Loucy (cell line): Measurements from ENCODE around the gene ZWINT.

Source experiments
- H2AFZ ChIP-seq: fragments of 200-600 bp; sonication (generic); 2 replicates; pipeline ENCODE4 v1.6.0; 2016; ENCODE audit warnings: antibody characterized with exemption, mild to moderate bottlenecking, low read length, moderate library complexity
- H3F3A ChIP-seq: fragments of 200-600 bp; 2 replicates; pipeline ENCODE4 v1.6.0; 2016; ENCODE audit warnings: antibody characterized with exemption, low read depth, mild to moderate bottlenecking
- H3K27me3 ChIP-seq: fragments of 200-600 bp; sonication (generic); 2 replicates; pipeline ENCODE4 v1.6.1; 2014; ENCODE audit warnings: low read length, mild to moderate bottlenecking; ENCODE audit not compliant: insufficient read depth, poor library complexity, severe bottlenecking
- H3K36me3 ChIP-seq: fragments of 200-600 bp; sonication (generic); 2 replicates; pipeline ENCODE4 v1.6.1; 2016; ENCODE audit warnings: low read length; ENCODE audit not compliant: insufficient read depth
- H3K4me1 ChIP-seq: fragments of 200-600 bp; sonication (generic); 2 replicates; pipeline ENCODE4 v1.5.1; 2014; ENCODE audit warnings: low read length, mild to moderate bottlenecking; ENCODE audit not compliant: insufficient read depth, poor library complexity, severe bottlenecking
- H3K4me2 ChIP-seq: fragments of 200-600 bp; sonication (generic); 2 replicates; pipeline ENCODE4 v1.6.0; 2014; ENCODE audit warnings: antibody characterized with exemption, low read length, low read depth, mild to moderate bottlenecking; ENCODE audit not compliant: poor library complexity, severe bottlenecking
- H3K4me3 ChIP-seq: fragments of 200-600 bp; sonication (generic); 2 replicates; pipeline ENCODE4 v1.5.1; 2014; ENCODE audit warnings: low read length, mild to moderate bottlenecking, mixed read lengths; ENCODE audit not compliant: poor library complexity, severe bottlenecking
- H3K79me2 ChIP-seq: fragments of 200-600 bp; sonication (generic); 2 replicates; pipeline ENCODE4 v1.6.1; 2014; ENCODE audit warnings: low read length; ENCODE audit not compliant: insufficient read depth
- H3K9ac ChIP-seq: fragments of 200-600 bp; sonication (generic); 2 replicates; pipeline ENCODE4 v1.6.0; 2014; ENCODE audit warnings: mild to moderate bottlenecking, low read depth, low read length, moderate library complexity; ENCODE audit not compliant: poor library complexity, severe bottlenecking
- H3K9me2 ChIP-seq: fragments of 200-600 bp; sonication (generic); replicated peaks from 2 replicates; pipeline ENCODE4 v1.6.1; 2016; ENCODE audit warnings: low read depth, low read length, mixed read lengths
- H3K9me3 ChIP-seq: fragments of 200-600 bp; sonication (generic); 2 replicates; pipeline ENCODE4 v1.6.1; 2014; ENCODE audit warnings: mild to moderate bottlenecking, antibody characterized with exemption, low read length, low read depth; ENCODE audit not compliant: insufficient read depth
- H4K20me1 ChIP-seq: fragments of 200-600 bp; sonication (generic); 2 replicates; pipeline ENCODE4 v1.6.0; 2014; ENCODE audit warnings: antibody characterized with exemption, low read length, mild to moderate bottlenecking; ENCODE audit not compliant: insufficient read depth, poor library complexity, severe bottlenecking
- CTCF ChIP-seq: fragments of 200-600 bp; sonication (generic); conservative IDR thresholded peaks from 2 replicates; pipeline ENCODE4 v1.5.1; 2014; ENCODE audit warnings: mild to moderate bottlenecking, antibody characterized with exemption, low read length
- EZH2phosphoT487 ChIP-seq: fragments of 200-600 bp; IDR thresholded peaks from 2 replicates; pipeline ENCODE4 v1.6.1; 2018; ENCODE audit warnings: antibody characterized with exemption, mild to moderate bottlenecking, moderate library complexity, borderline replicate concordance

Gene ZWINT

GRCh38 chr10:56327118-56327517 is 33.9 kb downstream of the ZWINT start:
- no peaks in the 10 kb centered on the region for H3K9me2 ChIP-seq
- no peaks in the 10 kb centered on the region for H3K36me3 ChIP-seq
- no peaks in the 10 kb centered on the region for H3K79me2 ChIP-seq
- no peak overlapping the region for H3K4me2 ChIP-seq
- H3F3A ChIP-seq: no peaks in the 10 kb centered on the region
- H2AFZ ChIP-seq: no peak overlapping the region
- no peaks in the 10 kb centered on the region for H3K27me3 ChIP-seq
- TF ChIP-seq CTCF: no peak
- no peak for TF ChIP-seq EZH2phosphoT487
- no peaks in the 10 kb centered on the region for H3K4me1 ChIP-seq
- no peak overlapping the region for H3K4me3 ChIP-seq
- H3K9ac ChIP-seq: no peak overlapping the region
- no peaks in the 10 kb centered on the region for H4K20me1 ChIP-seq
- no peaks in the 10 kb centered on the region for H3K9me3 ChIP-seq

- H2AFZ ChIP-seq: no peak overlapping the region
- no peaks in the 10 kb centered on the region for H3K9me3 ChIP-seq
- H3F3A ChIP-seq: no peaks in the 10 kb centered on the region
- no peaks in the 10 kb centered on the region for H3K79me2 ChIP-seq
- no peak overlapping the region for H3K9ac ChIP-seq
- H3K4me2 ChIP-seq: no peak overlapping the region
- no peaks in the 10 kb centered on the region for H3K4me1 ChIP-seq
- TF ChIP-seq CTCF: no peak
- no peak for TF ChIP-seq EZH2phosphoT487
- no peaks in the 10 kb centered on the region for H4K20me1 ChIP-seq
- H3K36me3 ChIP-seq: no peaks in the 10 kb centered on the region
- no peaks in the 10 kb centered on the region for H3K9me2 ChIP-seq
- H3K27me3 ChIP-seq: no peaks in the 10 kb centered on the region
- no peak overlapping the region for H3K4me3 ChIP-seq
Measured at GRCh38 chr10:56319386-56319785, 41.7 kb downstream of the ZWINT start.

- Histone ChIP-seq H3K4me3 (no peak overlapping the region), H3K36me3 (no peaks in the 10 kb centered on the region), H2AFZ (no peak overlapping the region), H3K9me3 (no peaks in the 10 kb centered on the region), H3K9ac (no peak overlapping the region), H3K4me2 (no peak overlapping the region), H3F3A (no peaks in the 10 kb centered on the region), H3K79me2 (no peaks in the 10 kb centered on the region), H4K20me1 (no peaks in the 10 kb centered on the region), H3K9me2 (no peaks in the 10 kb centered on the region), H3K4me1 (no peaks in the 10 kb centered on the region), H3K27me3 (no peaks in the 10 kb centered on the region)
- TF ChIP-seq EZH2phosphoT487 (no peak), CTCF (no peak)
Measured at GRCh38 chr10:56318816-56319215, 42.2 kb downstream of the ZWINT start.
